Endothelial cell of umbilical vein (primary cell): ENCODE measurements around the gene LCOR. TPM values are rescaled to one million over a fixed set of nuclear protein-coding genes. Genes with fewer than 3 reads are reported as not detected.

Experiments used
- BruUV-seq: library from RNA; stranded (reverse); fragments of 400-500 nt; replicated peaks from 2 replicates; lab custom pipeline; 2021; lab: Mats Ljungman, UMichigan
- CTCF ChIA-PET: fragments of 300-600, 350-600 bp; sonication (Branson Sonifier 250); formaldehyde crosslinking; loops from one replicate; lab custom pipeline; 2021; ENCODE audit warnings: antibody characterized with exemption, inconsistent platforms; lab: Charles Lee
- POLR2A ChIA-PET: fragments of 300-600, 350-600 bp; sonication (Branson Sonifier 250); formaldehyde crosslinking; loops from one replicate; lab custom pipeline; 2021; ENCODE audit warnings: antibody characterized with exemption, inconsistent platforms; lab: Charles Lee
- DNase-seq: peaks from one replicate; pipeline ENCODE4 v3.0.0-alpha.2; 2011; ENCODE audit warnings: low read depth, low spot score
- FAIRE-seq: peaks from 2 replicates; lab custom pipeline; 2011; peaks lifted over from hg19 to GRCh38; lab: Jason Lieb, UNC
- H2AFZ ChIP-seq: 2 replicates; pipeline ENCODE4 v1.6.0; 2012; ENCODE audit warnings: low read depth, low read length, control low read depth, inconsistent platforms
- H3K27ac ChIP-seq: 2 replicates; pipeline ENCODE4 v1.5.1; 2011; ENCODE audit warnings: low read depth, mild to moderate bottlenecking, control low read depth, low read length, moderate library complexity; ENCODE audit not compliant: insufficient read depth
- H3K27me3 ChIP-seq, 2 experiments: 2 replicates each; pipeline versions ENCODE4 v1.6.0 to v1.6.1; 2011; ENCODE audit warnings: low read length in 2 of 2, mixed read lengths in 1 of 2; ENCODE audit not compliant: control insufficient read depth in 2 of 2, insufficient read depth in 2 of 2
- H3K36me3 ChIP-seq, 2 experiments: 2 replicates in 1 of 2; 3 replicates in 1 of 2; pipeline ENCODE4 v1.5.1; 2011; ENCODE audit warnings: low read length in 2 of 2, mild to moderate bottlenecking in 1 of 2, moderate library complexity in 1 of 2; ENCODE audit not compliant: control insufficient read depth in 2 of 2, insufficient read depth in 2 of 2; ENCODE audit errors: extremely low read depth in 1 of 2
- H3K4me1 ChIP-seq: 3 replicates; pipeline ENCODE4 v1.5.1; 2011; ENCODE audit warnings: mild to moderate bottlenecking, low read length; ENCODE audit not compliant: control insufficient read depth, insufficient read depth; ENCODE audit errors: extremely low read depth
- H3K4me2 ChIP-seq: 2 replicates; pipeline ENCODE4 v1.6.1; 2011; ENCODE audit warnings: low read length, control low read depth, mixed read lengths; ENCODE audit not compliant: insufficient read depth
- H3K4me3 ChIP-seq, 3 experiments: fragments of 200-600 bp in 1 of 3; sonication (generic), shearing (Covaris generic) in 1 of 3; replicated peaks in 1 of 3; 2 replicates each; pipeline ENCODE4 v1.5.1; 2011 to 2016; ENCODE audit warnings: control low read depth in 3 of 3, low read length in 3 of 3, mild to moderate bottlenecking in 2 of 3, inconsistent platforms in 1 of 3, low read depth in 1 of 3, moderate library complexity in 1 of 3; ENCODE audit not compliant: insufficient read depth in 1 of 3
- H3K79me2 ChIP-seq: 2 replicates; pipeline ENCODE4 v1.6.0; 2012; ENCODE audit warnings: low read length, inconsistent platforms; ENCODE audit not compliant: control insufficient read depth, insufficient read depth
- H3K9ac ChIP-seq: replicated peaks from 2 replicates; pipeline ENCODE3; 2011; ENCODE audit warnings: low read length, control low read depth; ENCODE audit not compliant: insufficient read depth; ENCODE audit errors: extremely low read depth
- H3K9me1 ChIP-seq: replicated peaks from 3 replicates; pipeline ENCODE4 v1.6.0; 2011; ENCODE audit warnings: mild to moderate bottlenecking, low read length; ENCODE audit not compliant: control insufficient read depth, insufficient read depth; ENCODE audit errors: extremely low read depth
- H3K9me3 ChIP-seq: replicated peaks from 2 replicates; pipeline ENCODE4 v1.5.1; 2012; ENCODE audit warnings: low read length, inconsistent platforms; ENCODE audit not compliant: control insufficient read depth, insufficient read depth
- H4K20me1 ChIP-seq: replicated peaks from 2 replicates; pipeline ENCODE3; 2011; ENCODE audit warnings: mild to moderate bottlenecking, low read length; ENCODE audit not compliant: control insufficient read depth, insufficient read depth; ENCODE audit errors: extremely low read depth
- EZH2 ChIP-seq: IDR thresholded peaks from 2 replicates; pipeline ENCODE4 v1.6.1; 2012; ENCODE audit warnings: borderline replicate concordance, low read depth, mild to moderate bottlenecking, moderate library complexity, low read length, inconsistent platforms; ENCODE audit not compliant: severe bottlenecking
- FOS ChIP-seq: IDR thresholded peaks from 2 replicates; pipeline ENCODE4 v1.6.1; 2011; ENCODE audit warnings: mild to moderate bottlenecking, low read length, moderate library complexity, borderline replicate concordance; ENCODE audit not compliant: insufficient read depth
- GATA2 ChIP-seq: IDR thresholded peaks from 2 replicates; pipeline ENCODE4 v1.7.0; 2011; ENCODE audit warnings: low read depth, mild to moderate bottlenecking, moderate library complexity, mixed read lengths, low read length; ENCODE audit not compliant: insufficient read length, insufficient read depth
- JUN ChIP-seq: IDR thresholded peaks from 2 replicates; pipeline ENCODE4 v1.6.1; 2011; ENCODE audit warnings: borderline replicate concordance, low read depth; ENCODE audit not compliant: insufficient read length, insufficient read depth
- MYC ChIP-seq: IDR thresholded peaks from one replicate; pipeline ENCODE4 v1.6.1; 2011; ENCODE audit warnings: mild to moderate bottlenecking, low read depth, low read length
- POLR2A ChIP-seq: IDR thresholded peaks from 2 replicates; pipeline ENCODE4 v1.6.1; 2012; ENCODE audit warnings: low read depth, mild to moderate bottlenecking, control low read depth, low read length
- POLR2AphosphoS5 ChIP-seq: IDR thresholded peaks from 2 replicates; pipeline ENCODE4 v1.6.1; 2012; ENCODE audit warnings: low read depth, mild to moderate bottlenecking, control low read depth, low read length, moderate library complexity; ENCODE audit not compliant: insufficient read depth
- dilution Hi-C: fragments of 300-500 bp; cut with MboI; formaldehyde crosslinking; loops from one replicate; pipeline ENCODE4 v1.15.0; 2019; ENCODE audit warnings: low sequenced_read_pairs; ENCODE audit not compliant: extremely low pct_ligation_motif_present
- intact Hi-C: fragments of 100-400 bp; cut with micrococcal nuclease; formaldehyde crosslinking; loops from one replicate; pipeline ENCODE4 v1.10.0; 2022
- polyA plus RNA-seq, 4 experiments: library from polyadenylated mRNA; depleted of rRNA in 3 of 4; stranded (reverse) in 3 of 4; unstranded in 1 of 4; fragments of >200 nt; gene quantifications; 2 replicates each; pipeline versions ENCODE4 v1.2.1 to v1.2.3, GENCODE V29; 2011 to 2012; ENCODE audit warnings: missing spikeins in 1 of 4
- total RNA-seq: library from RNA; stranded (reverse); gene quantifications from 2 replicates; pipeline ENCODE4 v1.2.3, GENCODE V29; 2021
- TF ChIP-seq, protein P1 (sequence below): IDR thresholded peaks from 2 replicates; pipeline ENCODE4 v1.6.1; 2011; ENCODE audit not compliant: insufficient read depth, insufficient read length

The LCOR gene
- total and polyA plus RNA-seq, 2 donors (not counting 3 experiments of a cell fraction or from before 2014, with no cell fraction given): 11.6 to 39.0 TPM

DNA sequence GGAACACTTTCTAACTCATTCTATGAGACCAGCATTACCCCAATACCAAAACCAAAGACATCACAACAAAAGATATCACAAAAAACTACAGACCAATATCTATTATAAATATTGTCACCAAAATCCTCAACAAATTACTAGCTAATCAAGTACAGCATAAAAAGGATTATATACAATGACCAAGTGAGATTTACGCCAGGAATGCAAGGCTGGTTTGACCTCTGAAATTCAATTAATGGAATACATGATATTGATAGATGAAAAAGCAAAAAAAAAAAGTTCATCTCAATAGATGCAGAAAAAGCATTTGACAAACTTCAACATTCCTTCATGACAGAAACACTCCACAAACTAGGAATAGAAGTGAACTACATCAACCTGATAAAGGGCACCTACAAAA is 175.3 kb downstream of the LCOR start:
- Histone ChIP-seq H3K9ac (no peak overlapping the region), H3K4me2 (no peak overlapping the region), H3K36me3 (no peaks in the 10 kb centered on the region), H3K27ac (no peak overlapping the region), H3K79me2 (no peaks in the 10 kb centered on the region), H3K9me1 (no peaks in the 10 kb centered on the region), H3K9me3 (no peaks in the 10 kb centered on the region), H3K4me1 (no peaks in the 10 kb centered on the region), H3K27me3 (peaks cover 0 to 2% of the 10 kb centered on the region in 2 experiments), H3K4me3 (no peak overlapping the region), H4K20me1 (no peaks in the 10 kb centered on the region), H2AFZ (no peak overlapping the region)
- POLR2A ChIA-PET: no interaction called here
- intact Hi-C loops (no loop called here), dilution Hi-C loops (no loop called here)
- BruUV-seq: no TSS peak
- CTCF ChIA-PET: no interaction called here
- no peak for DNase-seq
- FAIRE-seq: no peak
- no peak for TF ChIP-seq POLR2A
- no peak for TF ChIP-seq EZH2
- no peak for TF ChIP-seq GATA2
- TF ChIP-seq FOS: no peak
- no peak for TF ChIP-seq JUN
- TF ChIP-seq MYC: no peak
- TF ChIP-seq, protein P1, sequence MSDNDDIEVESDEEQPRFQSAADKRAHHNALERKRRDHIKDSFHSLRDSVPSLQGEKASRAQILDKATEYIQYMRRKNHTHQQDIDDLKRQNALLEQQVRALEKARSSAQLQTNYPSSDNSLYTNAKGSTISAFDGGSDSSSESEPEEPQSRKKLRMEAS: no peak

DNA sequence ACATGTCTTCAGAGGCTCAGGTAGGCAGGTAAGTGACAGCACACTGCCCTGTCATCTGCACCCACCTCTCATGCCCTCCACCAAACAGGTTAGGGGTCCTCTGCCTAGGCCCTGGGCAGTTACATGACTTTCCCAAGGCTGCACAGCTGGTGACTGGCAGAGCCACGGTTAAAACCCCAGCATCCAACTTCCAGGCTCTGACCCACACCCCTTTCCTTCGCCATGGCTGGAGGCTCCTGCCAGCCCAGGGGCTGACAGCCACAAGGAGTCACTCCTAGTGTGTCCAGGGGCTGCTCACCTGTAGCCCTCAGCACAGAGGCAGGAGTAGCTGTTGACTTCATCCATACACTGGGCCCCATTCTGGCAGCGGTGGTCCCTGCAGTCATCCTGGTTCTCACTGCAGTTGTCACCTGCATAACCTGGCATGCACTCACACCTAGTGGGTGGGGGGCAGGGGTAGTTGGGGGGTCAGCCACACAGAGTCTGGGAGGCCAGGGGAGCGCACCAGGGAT is 178.7 kb downstream of the LCOR start:
- TF ChIP-seq, protein P1: no peak
- TF ChIP-seq FOS (no peak), POLR2AphosphoS5 (no peak), EZH2 (no peak), POLR2A (no peak)
- Histone ChIP-seq H3K4me3 (no peak overlapping the region), H3K36me3 (no peaks in the 10 kb centered on the region), H3K4me1 (no peaks in the 10 kb centered on the region), H3K79me2 (no peaks in the 10 kb centered on the region), H4K20me1 (no peaks in the 10 kb centered on the region), H3K9me1 (no peaks in the 10 kb centered on the region), H2AFZ (no peak overlapping the region), H3K4me2 (no peak overlapping the region), H3K9ac (no peak overlapping the region), H3K27ac (no peak overlapping the region), H3K9me3 (no peaks in the 10 kb centered on the region), H3K27me3 (no peaks in the 10 kb centered on the region)
- BruUV-seq: no TSS peak
- intact Hi-C loops (no loop called here), dilution Hi-C loops (no loop called here)
- DNase-seq: no peak
- ChIA-PET CTCF (interaction anchor here (1.1 to 4.9 kb wide), 2 partner anchors 14 to 62 kb away, joined by 3 to 20 read pairs; no protein-coding TSS in a partner anchor), POLR2A (no interaction called here)
- no peak for FAIRE-seq
